Rectal smooth muscle tissue (tissue), 1 donor: ENCODE results near the gene ATP6V0B.

ENCODE experiments used
- H3K27ac ChIP-seq: one replicate; pipeline ENCODE4 v1.7.0; 2013; ENCODE audit warnings: low read depth, low read length, inconsistent platforms
- H3K27me3 ChIP-seq: one replicate; pipeline ENCODE4 v1.7.0; 2013; ENCODE audit warnings: low read length; ENCODE audit not compliant: control insufficient read depth, insufficient read depth
- H3K36me3 ChIP-seq: one replicate; pipeline ENCODE4 v1.7.0; 2013; ENCODE audit warnings: low read length; ENCODE audit not compliant: control insufficient read depth, insufficient read depth
- H3K4me1 ChIP-seq: one replicate; pipeline ENCODE4 v1.7.0; 2013; ENCODE audit warnings: low read length; ENCODE audit not compliant: control insufficient read depth, insufficient read depth
- H3K4me3 ChIP-seq: one replicate; pipeline ENCODE4 v1.7.0; 2013; ENCODE audit warnings: low read length
- H3K9ac ChIP-seq: one replicate; pipeline ENCODE4 v1.7.0; 2013; ENCODE audit warnings: low read length

The ATP6V0B gene

GRCh38 chr1:43977376-43978263, 2.9 kb downstream of the ATP6V0B start:
- Histone ChIP-seq H3K4me1 (peaks cover 11% of the 10 kb centered on the region), H3K36me3 (peaks cover 15% of the 10 kb centered on the region), H3K27ac (no peak overlapping the region), H3K4me3 (peak overlapping the region; percentile 31), H3K9ac (no peak overlapping the region), H3K27me3 (no peaks in the 10 kb centered on the region)

GRCh38 chr1:43978264-43978550, 3.4 kb downstream of the ATP6V0B start:
- Histone ChIP-seq H3K9ac (no peak overlapping the region), H3K27ac (no peak overlapping the region), H3K36me3 (peaks cover 13% of the 10 kb centered on the region), H3K4me1 (peaks cover 11% of the 10 kb centered on the region), H3K4me3 (peak overlapping the region; percentile 75), H3K27me3 (no peaks in the 10 kb centered on the region)

GRCh38 chr1:43978551-43979260, 3.9 kb downstream of the ATP6V0B start, which contains the start of gene B4GALT2:
TSS of gene B4GALT2 (plus strand) at chr1:43979210. CDS start at chr1:43981161, 1,951 bp downstream.
- Histone ChIP-seq H3K4me1 (peaks cover 11% of the 10 kb centered on the region), H3K4me3 (peak within 1 kb of the TSS; percentile 75), H3K9ac (peak within 1 kb of the TSS; percentile 45), H3K27ac (no peak within 1 kb of the TSS), H3K36me3 (peaks cover 13% of the 10 kb centered on the region), H3K27me3 (no peaks in the 10 kb centered on the region)

DNA sequence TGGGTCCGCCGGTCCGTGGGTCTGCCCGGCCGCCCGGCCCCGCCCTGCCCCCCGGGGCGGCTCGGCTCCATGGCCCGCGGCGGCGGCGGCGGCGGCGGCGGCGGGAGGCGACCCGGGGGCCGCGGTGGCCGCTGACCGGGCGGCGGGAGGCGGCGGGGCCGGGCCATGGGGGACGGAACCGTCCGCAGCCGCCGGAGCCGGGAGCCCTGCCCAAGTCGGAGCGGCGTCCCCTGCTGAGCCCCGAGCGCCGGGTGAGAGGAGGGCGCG, 4.4 kb downstream of the ATP6V0B start:
- H3K4me3 ChIP-seq: peak overlapping the region; percentile 58

DNA sequence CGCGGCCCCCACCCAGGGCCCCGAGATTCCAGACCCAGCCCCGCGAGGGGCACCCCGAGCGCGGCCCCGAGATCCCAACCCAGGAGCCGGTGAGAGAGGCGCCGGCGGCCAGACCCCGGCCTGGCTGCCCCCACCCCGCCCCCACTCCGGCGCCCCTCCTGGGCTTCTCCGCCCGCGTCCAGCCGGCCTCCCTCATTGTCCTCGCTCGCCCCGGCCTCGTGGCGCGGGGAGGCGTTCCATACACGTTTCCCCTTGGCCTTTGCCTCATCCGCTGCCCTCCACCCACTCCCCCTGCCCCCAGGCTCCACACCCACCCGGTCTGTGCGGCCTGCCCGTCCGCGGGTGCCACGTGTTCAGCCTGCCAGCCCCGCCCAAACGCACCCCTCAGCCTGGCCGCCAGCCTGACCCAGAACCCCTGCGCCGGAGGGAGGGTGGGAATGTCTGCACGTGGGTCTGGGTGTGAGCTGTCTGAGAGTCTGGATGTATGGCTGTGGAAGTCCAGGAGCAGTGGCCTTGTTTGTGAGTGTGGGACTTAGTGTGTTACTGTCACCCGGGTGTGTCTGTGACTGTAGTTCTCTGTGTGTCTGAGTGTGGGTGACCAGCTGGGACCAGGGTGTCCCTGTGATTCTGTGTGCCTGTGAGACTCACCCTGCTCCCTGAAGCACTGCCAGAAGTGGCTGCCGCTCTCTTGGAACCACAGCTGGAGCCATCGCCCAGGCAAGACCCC, 4.9 kb downstream of the ATP6V0B start:
- Histone ChIP-seq H3K4me1 (peaks cover 11% of the 10 kb centered on the region), H3K9ac (peak overlapping the region; percentile 45), H3K27me3 (no peaks in the 10 kb centered on the region), H3K4me3 (peak overlapping the region; percentile 58), H3K36me3 (peaks cover 13% of the 10 kb centered on the region), H3K27ac (no peak overlapping the region)

More for the DNA sequence above, 4.4 kb downstream of the ATP6V0B start:
- peaks cover 11% of the 10 kb centered on the region for H3K4me1 ChIP-seq
- H3K36me3 ChIP-seq: peaks cover 13% of the 10 kb centered on the region
- H3K9ac ChIP-seq: no peak overlapping the region
- no peaks in the 10 kb centered on the region for H3K27me3 ChIP-seq
- no peak overlapping the region for H3K27ac ChIP-seq

DNA sequence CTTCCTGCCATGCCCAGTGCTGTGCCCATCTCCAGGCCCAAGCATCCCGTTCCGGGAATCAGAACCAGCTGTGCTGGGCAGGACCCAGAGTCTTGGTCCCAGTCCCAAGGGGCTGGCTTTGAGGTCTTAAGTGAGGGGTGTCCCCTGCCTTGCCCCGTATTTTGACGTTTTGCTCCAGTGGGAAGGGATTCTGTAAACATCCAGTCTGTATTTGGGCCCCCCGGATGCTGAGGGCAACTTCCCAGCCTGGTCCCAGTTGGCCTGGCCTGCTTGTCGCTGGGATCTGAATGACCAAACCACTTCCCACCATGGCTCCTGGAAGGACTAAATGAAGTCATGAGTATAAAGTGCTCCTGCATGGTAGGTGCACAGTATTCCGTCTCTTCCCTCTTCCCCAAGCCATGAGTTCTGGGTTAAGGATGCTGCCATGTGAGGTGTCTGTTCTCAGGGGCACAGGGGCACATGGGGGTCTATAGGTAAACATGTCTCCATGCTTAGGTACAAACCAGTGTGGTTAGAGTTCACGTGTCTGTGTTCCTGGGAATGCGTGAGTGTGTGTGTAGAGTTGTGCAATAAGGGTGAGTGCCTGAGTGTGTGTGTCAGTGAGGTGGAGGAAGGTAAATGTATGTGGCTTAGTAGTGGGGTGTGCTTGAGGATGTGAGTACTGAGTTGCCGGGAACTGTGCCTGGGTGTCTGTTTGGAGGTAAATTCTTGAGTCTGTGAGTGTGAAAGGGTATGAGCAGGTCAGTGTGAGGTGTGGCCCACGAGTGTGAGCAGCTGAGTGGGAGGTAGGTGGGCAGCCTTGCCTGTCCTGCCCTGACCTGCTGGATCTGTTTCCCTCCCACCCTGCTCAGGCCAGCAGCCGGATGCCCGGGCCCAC, 5.7 kb downstream of the ATP6V0B start:
- H3K4me3 ChIP-seq: peak overlapping the region; percentile 58
- no peaks in the 10 kb centered on the region for H3K27me3 ChIP-seq
- no peak overlapping the region for H3K27ac ChIP-seq
- H3K9ac ChIP-seq: no peak overlapping the region
- peaks cover 13% of the 10 kb centered on the region for H3K36me3 ChIP-seq
- H3K4me1 ChIP-seq: peaks cover 11% of the 10 kb centered on the region

- H3K36me3 ChIP-seq: peaks cover 13% of the 10 kb centered on the region
- H3K4me1 ChIP-seq: peaks cover 4% of the 10 kb centered on the region
- no peak overlapping the region for H3K9ac ChIP-seq
- H3K27me3 ChIP-seq: no peaks in the 10 kb centered on the region
- H3K4me3 ChIP-seq: no peak overlapping the region
- H3K27ac ChIP-seq: no peak overlapping the region
Observed at GRCh38 chr1:43981135-43981491, 6.4 kb downstream of the ATP6V0B start.

DNA sequence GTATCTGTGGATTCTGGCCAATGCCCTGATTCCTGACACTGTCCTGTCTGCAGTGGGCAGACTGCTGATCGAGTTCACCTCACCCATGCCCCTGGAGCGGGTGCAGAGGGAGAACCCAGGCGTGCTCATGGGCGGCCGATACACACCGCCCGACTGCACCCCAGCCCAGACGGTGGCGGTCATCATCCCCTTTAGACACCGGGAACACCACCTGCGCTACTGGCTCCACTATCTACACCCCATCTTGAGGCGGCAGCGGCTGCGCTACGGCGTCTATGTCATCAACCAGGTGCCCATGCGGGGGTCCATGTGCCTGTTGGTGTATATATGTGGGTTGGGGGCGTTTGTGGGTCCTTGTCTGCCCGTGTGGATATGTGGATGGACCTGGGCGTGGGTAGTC, 6.9 kb downstream of the ATP6V0B start:
- Histone ChIP-seq H3K27ac (no peak overlapping the region), H3K4me1 (peaks cover 4% of the 10 kb centered on the region), H3K9ac (no peak overlapping the region)

GRCh38 chr1:43982241-43982640, 7.5 kb downstream of the ATP6V0B start:
- peaks cover 9% of the 10 kb centered on the region for H3K36me3 ChIP-seq
- no peak overlapping the region for H3K9ac ChIP-seq
- no peak overlapping the region for H3K4me3 ChIP-seq
- no peaks in the 10 kb centered on the region for H3K27me3 ChIP-seq
- H3K4me1 ChIP-seq: peaks cover 4% of the 10 kb centered on the region
- no peak overlapping the region for H3K27ac ChIP-seq

More for the DNA sequence above, 6.9 kb downstream of the ATP6V0B start:
- Histone ChIP-seq H3K4me3 (no peak overlapping the region), H3K27me3 (no peaks in the 10 kb centered on the region), H3K36me3 (peaks cover 9% of the 10 kb centered on the region)

- Histone ChIP-seq H3K36me3 (peaks cover 5% of the 10 kb centered on the region), H3K27ac (no peak overlapping the region), H3K4me3 (no peak overlapping the region), H3K4me1 (peaks cover 4% of the 10 kb centered on the region), H3K9ac (no peak overlapping the region), H3K27me3 (no peaks in the 10 kb centered on the region)
Observed at GRCh38 chr1:43982808-43983207, 8.0 kb downstream of the ATP6V0B start.

- H3K27me3 ChIP-seq: no peaks in the 10 kb centered on the region
- H3K27ac ChIP-seq: no peak overlapping the region
- H3K36me3 ChIP-seq: no peaks in the 10 kb centered on the region
- no peak overlapping the region for H3K9ac ChIP-seq
- peaks cover 4% of the 10 kb centered on the region for H3K4me1 ChIP-seq
- H3K4me3 ChIP-seq: no peak overlapping the region
Observed at GRCh38 chr1:43983253-43983899, 8.6 kb downstream of the ATP6V0B start.
